A549 (cell line): Measurements from ENCODE around the gene TJP3. TPM values are rescaled to one million over a fixed set of nuclear protein-coding genes. Genes with fewer than 3 reads are reported as not detected.

ENCODE experiments used
- ATAC-seq, 2 experiments: fragments of 200-7000 bp in 1 of 2; fragments of >200 bp in 1 of 2; cut with Nextera tagmentation in 1 of 2; cut with Tn5 transposase in 1 of 2; 3 replicates each; pipeline versions ENCODE4 v1.8.0 to v1.9.1; 2018 to 2020; ENCODE audit warnings: mild to moderate bottlenecking in 1 of 2, moderate library complexity in 1 of 2
- CTCF ChIA-PET: fragments of 300-600 bp; sonication (Branson Sonifier 250); formaldehyde crosslinking; extraction: SDS; loops from one replicate; lab custom pipeline; 2021; ENCODE audit warnings: antibody characterized with exemption, inconsistent platforms; lab: Yijun Ruan, JAX
- POLR2A ChIA-PET: fragments of 350-600 bp; formaldehyde crosslinking; extraction: SDS; loops from one replicate; lab custom pipeline; 2021; ENCODE audit warnings: antibody characterized with exemption, inconsistent platforms; lab: Yijun Ruan, JAX
- DNase-seq, 2 experiments: peaks; one replicate each; pipeline versions ENCODE4 v3.0.0 to v3.0.0-alpha.2; 2011 to 2016; ENCODE audit warnings: low read depth in 1 of 2, low spot score in 1 of 2
- FAIRE-seq: peaks from 2 replicates; lab custom pipeline; 2011; peaks lifted over from hg19 to GRCh38; lab: Jason Lieb, UNC
- H3K27ac ChIP-seq, 2 experiments: fragments of >200 bp; sonication (Bioruptor Twin); formaldehyde crosslinking; 3 replicates each; pipeline ENCODE4 v1.5.1; 2016 to 2017
- H3K4me1 ChIP-seq: fragments of >200 bp; sonication (Bioruptor Twin); formaldehyde crosslinking; 3 replicates; pipeline ENCODE4 v1.6.1; 2016
- H3K4me2 ChIP-seq: fragments of >200 bp; sonication (Bioruptor Twin); formaldehyde crosslinking; 3 replicates; pipeline ENCODE4 v1.6.1; 2016
- H3K4me3 ChIP-seq: fragments of >200 bp; sonication (Bioruptor Twin); formaldehyde crosslinking; 3 replicates; pipeline ENCODE4 v1.5.1; 2016
- H3K9me3 ChIP-seq: fragments of >200 bp; sonication (Bioruptor Twin); formaldehyde crosslinking; 3 replicates; pipeline ENCODE4 v1.6.1; 2016
- CHD2 ChIP-seq: fragments of 150-350 bp; IDR thresholded peaks from 2 replicates; pipeline ENCODE4 v1.6.1; 2014; ENCODE audit warnings: low read length; ENCODE audit not compliant: partially characterized antibody
- EHMT2 ChIP-seq: fragments of 200-600 bp; sonication (generic); IDR thresholded peaks from 2 replicates; pipeline ENCODE4 v1.6.1; 2016; ENCODE audit warnings: antibody characterized with exemption, low read depth, mild to moderate bottlenecking, moderate library complexity
- HEYL ChIP-seq: fragments of 250-450 bp; sonication (Bioruptor Pico); IDR thresholded peaks from 2 replicates; pipeline ENCODE4 v1.8.0; 2021; ENCODE audit warnings: mild to moderate bottlenecking, moderate library complexity
- JUN ChIP-seq, 2 experiments: fragments of >200 bp; sonication (Bioruptor Twin); formaldehyde crosslinking; IDR thresholded peaks; 2 replicates in 1 of 2; 3 replicates in 1 of 2; pipeline ENCODE4 v1.6.1; 2016 to 2017
- KDM5A ChIP-seq: fragments of 200-600 bp; sonication (generic); IDR thresholded peaks from 2 replicates; pipeline ENCODE4 v1.6.1; 2016; ENCODE audit warnings: antibody characterized with exemption, mild to moderate bottlenecking
- MAFK ChIP-seq: fragments of 450-650 bp; IDR thresholded peaks from 2 replicates; pipeline ENCODE4 v1.6.1; 2014; ENCODE audit not compliant: partially characterized antibody
- MAZ ChIP-seq: fragments of 150-350 bp; IDR thresholded peaks from 2 replicates; pipeline ENCODE4 v1.6.1; 2014; ENCODE audit warnings: antibody characterized with exemption, low read depth, low read length, borderline replicate concordance
- MYC ChIP-seq: IDR thresholded peaks from 2 replicates; pipeline ENCODE4 v1.6.1; 2012; ENCODE audit warnings: mild to moderate bottlenecking, inconsistent platforms, low read length, improper control_type of control experiment, borderline replicate concordance
- NFE2L2 ChIP-seq: fragments of 150-350 bp; conservative IDR thresholded peaks from 2 replicates; pipeline ENCODE4 v1.6.1; 2014; ENCODE audit warnings: low read length
- PHF8 ChIP-seq: fragments of 200-600 bp; sonication (generic); IDR thresholded peaks from 2 replicates; pipeline ENCODE4 v1.6.1; 2016; ENCODE audit warnings: low read depth, mild to moderate bottlenecking, antibody characterized with exemption, moderate library complexity, borderline replicate concordance
- POLR2A ChIP-seq: IDR thresholded peaks from 2 replicates; pipeline ENCODE4 v1.6.1; 2012; ENCODE audit warnings: mild to moderate bottlenecking, low read length
- RCOR1 ChIP-seq: fragments of 150-350 bp; IDR thresholded peaks from 2 replicates; pipeline ENCODE4 v1.6.1; 2014; ENCODE audit warnings: antibody characterized with exemption, low read length, low read depth
- RFX5 ChIP-seq: fragments of 450-650 bp; IDR thresholded peaks from 2 replicates; pipeline ENCODE4 v1.7.1; 2014; ENCODE audit warnings: antibody characterized with exemption, mild to moderate bottlenecking, moderate library complexity
- ZFP36 ChIP-seq: fragments of 450-650 bp; IDR thresholded peaks from 2 replicates; pipeline ENCODE4 v1.6.1; 2014; ENCODE audit warnings: borderline replicate concordance; ENCODE audit not compliant: partially characterized antibody
- ZNF302 ChIP-seq: fragments of 250-450 bp; sonication (Bioruptor Pico); IDR thresholded peaks from 2 replicates; pipeline ENCODE4 v1.9.0; 2021; ENCODE audit warnings: inconsistent platforms, mild to moderate bottlenecking, moderate library complexity
- WGBS: methylation state at CpG from one replicate; pipeline ENCODE4 v1.1.6; 2017; ENCODE audit errors: missing lambda C conversion rate; 5-methylcytosine and 5-hydroxymethylcytosine counted together
- polyA plus RNA-seq, 4 experiments: library from polyadenylated mRNA; depleted of rRNA in 3 of 4; stranded (reverse); fragments of >200 nt; fragmentation: RNase III in 1 of 4; extraction: RNeasy Plus Mini Kit Qiagen cat#74134 plus additional on column Dnase treatment in 1 of 4; gene quantifications; 2 replicates in 3 of 4; 3 replicates in 1 of 4; pipeline ENCODE4 v1.2.3, GENCODE V29; 2011 to 2017
- TF ChIP-seq, protein P1 (sequence below): IDR thresholded peaks from 2 replicates; pipeline ENCODE4 v1.6.1; 2012
- TF ChIP-seq, protein P2 (sequence below): IDR thresholded peaks from 2 replicates; pipeline ENCODE4 v1.6.1; 2012
- TF ChIP-seq, protein P3 (sequence below): IDR thresholded peaks from 2 replicates; pipeline ENCODE4 v1.6.1; 2012; ENCODE audit warnings: low read depth, borderline replicate concordance
- TF ChIP-seq, protein P4 (sequence below): fragments of 150-350 bp; IDR thresholded peaks from 2 replicates; pipeline ENCODE4 v1.6.1; 2014; ENCODE audit warnings: low read depth, mild to moderate bottlenecking, low read length
- TF ChIP-seq, protein P5 (sequence below): fragments of >200 bp; sonication (Bioruptor Twin); formaldehyde crosslinking; IDR thresholded peaks from 3 replicates; pipeline ENCODE4 v1.6.1; 2016
- TF ChIP-seq, protein P6 (sequence below): fragments of 450-650 bp; IDR thresholded peaks from 2 replicates; pipeline ENCODE4 v1.6.1; 2014; ENCODE audit warnings: antibody characterized with exemption

The TJP3 gene
- polyA plus RNA-seq, 2 of the 4 experiments (the other 2 are of a cell fraction), result 1.5 to 2.3 TPM

DNA sequence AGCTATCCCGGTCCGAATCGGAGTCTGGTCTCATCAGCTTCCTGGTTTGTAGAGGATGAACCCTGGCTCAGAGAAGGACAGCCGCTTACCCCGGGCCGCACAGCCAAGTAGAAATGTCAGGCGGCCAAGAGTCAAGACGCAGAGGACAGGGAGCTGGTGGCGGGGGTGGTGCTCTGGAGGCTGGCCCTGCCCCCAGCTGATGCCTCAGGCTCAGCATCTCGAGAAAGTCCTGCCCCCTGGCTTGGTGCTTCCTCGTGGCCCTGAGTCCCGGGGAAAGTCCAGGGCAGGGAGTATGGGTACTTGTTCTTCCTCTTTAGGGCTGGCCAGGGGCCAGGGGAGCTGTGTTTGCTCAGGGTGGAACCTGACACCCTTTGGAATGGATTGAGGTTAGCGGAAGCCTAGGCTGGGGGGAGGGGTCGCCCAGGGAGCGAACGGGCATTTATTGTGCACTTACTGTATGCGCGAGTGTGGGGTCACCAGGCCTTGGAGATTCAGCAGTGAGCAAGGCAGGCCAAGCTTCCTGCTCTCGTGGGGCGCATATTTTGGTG is 2.2 kb downstream of the TJP3 start:
- Histone ChIP-seq H3K4me3 (no peak overlapping the region), H3K4me1 (peaks cover 60% of the 10 kb centered on the region), H3K27ac (peak overlapping the region; percentile 61 to 83), H3K9me3 (no peaks in the 10 kb centered on the region)
- DNase-seq, result peak; percentile 82 to 93
- no peak for FAIRE-seq
- ATAC-seq, result peak; percentile 83
- POLR2A ChIA-PET, result no interaction called here
- CTCF ChIA-PET, result interaction anchor here (0.7 to 3.2 kb wide), 5 partner anchors 9 to 1896 kb away, joined by 3 to 13 read pairs (median 5); partner anchors contain the start of gene PIP5K1C
- WGBS, result 12% methylated on average over 19 of the region's 20 CpGs
- TF ChIP-seq, protein P1, sequence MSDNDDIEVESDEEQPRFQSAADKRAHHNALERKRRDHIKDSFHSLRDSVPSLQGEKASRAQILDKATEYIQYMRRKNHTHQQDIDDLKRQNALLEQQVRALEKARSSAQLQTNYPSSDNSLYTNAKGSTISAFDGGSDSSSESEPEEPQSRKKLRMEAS, result peak; percentile 68; the same call in 1 of the 2 replicates
- no peak for TF ChIP-seq NFE2L2
- no peak for TF ChIP-seq HEYL (CRISPR knock-in tag)
- TF ChIP-seq CHD2, result no peak
- TF ChIP-seq ZFP36, result peak; percentile 78
- TF ChIP-seq MYC, result peak; percentile 50; the same call in 1 of the 2 replicates
- TF ChIP-seq JUN (IDR thresholded peaks at IDR 0.05), result peak in 1 of 2 experiments; percentile 35; a peak in 1 of 5 replicates
- TF ChIP-seq, protein P2, sequence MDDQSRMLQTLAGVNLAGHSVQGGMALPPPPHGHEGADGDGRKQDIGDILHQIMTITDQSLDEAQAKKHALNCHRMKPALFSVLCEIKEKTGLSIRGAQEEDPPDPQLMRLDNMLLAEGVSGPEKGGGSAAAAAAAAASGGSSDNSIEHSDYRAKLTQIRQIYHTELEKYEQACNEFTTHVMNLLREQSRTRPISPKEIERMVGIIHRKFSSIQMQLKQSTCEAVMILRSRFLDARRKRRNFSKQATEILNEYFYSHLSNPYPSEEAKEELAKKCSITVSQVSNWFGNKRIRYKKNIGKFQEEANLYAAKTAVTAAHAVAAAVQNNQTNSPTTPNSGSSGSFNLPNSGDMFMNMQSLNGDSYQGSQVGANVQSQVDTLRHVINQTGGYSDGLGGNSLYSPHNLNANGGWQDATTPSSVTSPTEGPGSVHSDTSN, result no peak
- no peak for TF ChIP-seq KDM5A
- TF ChIP-seq ZNF302 (CRISPR knock-in tag), result no peak
- TF ChIP-seq, all 56 proteins: peak for 4
- H3K4me2 ChIP-seq, result peak overlapping the region; percentile 91

DNA sequence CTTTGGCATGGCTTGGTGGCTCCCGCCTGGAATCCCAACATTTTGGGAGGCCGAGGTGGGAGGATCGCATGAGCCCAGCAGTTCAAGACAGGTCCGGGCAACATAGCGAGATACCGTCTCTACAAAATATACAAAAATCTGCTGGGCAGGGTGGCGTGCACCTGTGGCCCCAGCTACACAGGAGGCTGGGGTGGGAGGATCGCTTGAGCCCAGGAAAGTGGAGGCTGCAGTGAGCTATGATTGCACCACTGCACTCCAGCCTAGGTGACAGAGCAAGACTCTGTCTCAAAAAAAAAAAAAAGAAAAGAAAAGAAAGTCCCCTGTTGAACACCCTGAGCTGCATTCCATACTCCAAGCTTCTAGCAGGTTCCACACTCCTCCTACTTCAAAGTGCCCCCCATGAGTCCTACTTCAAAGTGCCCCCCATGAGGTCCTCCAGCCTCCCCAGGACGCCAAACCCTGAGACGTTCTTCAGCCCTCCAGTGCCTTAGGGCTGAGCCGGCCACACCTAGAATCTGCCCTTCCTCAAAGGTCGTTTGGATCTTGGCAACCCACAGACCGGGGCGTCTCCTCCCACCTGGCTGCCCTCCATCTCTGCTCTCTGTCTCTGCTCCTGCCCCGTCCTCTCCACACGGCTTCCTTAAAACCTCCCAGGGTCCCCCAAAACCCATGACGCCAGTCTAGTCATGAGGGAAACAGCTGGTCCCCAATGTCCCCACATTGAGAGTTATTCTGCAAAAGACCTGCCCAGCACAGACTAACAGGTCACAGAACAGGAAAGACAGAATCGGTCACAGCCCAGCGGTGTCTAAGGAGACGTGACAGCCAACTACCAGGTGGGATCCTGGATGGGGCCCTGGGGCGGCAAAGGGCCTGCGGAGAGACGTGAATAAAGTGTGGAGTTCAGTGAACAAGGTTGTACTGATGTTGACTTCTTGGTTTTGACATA is 4.8 kb downstream of the TJP3 start:
- POLR2A ChIA-PET, result no interaction called here
- H3K4me1 ChIP-seq, result peaks cover 58% of the 10 kb centered on the region
- FAIRE-seq (no peak), ATAC-seq (peak; percentile 49 to 61; a peak in 5 of 6 replicates), DNase-seq (peak in 1 of 2 experiments; percentile 63)
- TF ChIP-seq, protein P3, sequence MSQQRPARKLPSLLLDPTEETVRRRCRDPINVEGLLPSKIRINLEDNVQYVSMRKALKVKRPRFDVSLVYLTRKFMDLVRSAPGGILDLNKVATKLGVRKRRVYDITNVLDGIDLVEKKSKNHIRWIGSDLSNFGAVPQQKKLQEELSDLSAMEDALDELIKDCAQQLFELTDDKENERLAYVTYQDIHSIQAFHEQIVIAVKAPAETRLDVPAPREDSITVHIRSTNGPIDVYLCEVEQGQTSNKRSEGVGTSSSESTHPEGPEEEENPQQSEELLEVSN, result no peak
- TF ChIP-seq, protein P4, sequence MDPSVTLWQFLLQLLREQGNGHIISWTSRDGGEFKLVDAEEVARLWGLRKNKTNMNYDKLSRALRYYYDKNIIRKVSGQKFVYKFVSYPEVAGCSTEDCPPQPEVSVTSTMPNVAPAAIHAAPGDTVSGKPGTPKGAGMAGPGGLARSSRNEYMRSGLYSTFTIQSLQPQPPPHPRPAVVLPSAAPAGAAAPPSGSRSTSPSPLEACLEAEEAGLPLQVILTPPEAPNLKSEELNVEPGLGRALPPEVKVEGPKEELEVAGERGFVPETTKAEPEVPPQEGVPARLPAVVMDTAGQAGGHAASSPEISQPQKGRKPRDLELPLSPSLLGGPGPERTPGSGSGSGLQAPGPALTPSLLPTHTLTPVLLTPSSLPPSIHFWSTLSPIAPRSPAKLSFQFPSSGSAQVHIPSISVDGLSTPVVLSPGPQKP, result no peak
- TF ChIP-seq EHMT2, result no peak
- TF ChIP-seq, protein P1, result no peak
- no peak for TF ChIP-seq MAFK
- TF ChIP-seq MAZ, result no peak
- TF ChIP-seq, protein P5, sequence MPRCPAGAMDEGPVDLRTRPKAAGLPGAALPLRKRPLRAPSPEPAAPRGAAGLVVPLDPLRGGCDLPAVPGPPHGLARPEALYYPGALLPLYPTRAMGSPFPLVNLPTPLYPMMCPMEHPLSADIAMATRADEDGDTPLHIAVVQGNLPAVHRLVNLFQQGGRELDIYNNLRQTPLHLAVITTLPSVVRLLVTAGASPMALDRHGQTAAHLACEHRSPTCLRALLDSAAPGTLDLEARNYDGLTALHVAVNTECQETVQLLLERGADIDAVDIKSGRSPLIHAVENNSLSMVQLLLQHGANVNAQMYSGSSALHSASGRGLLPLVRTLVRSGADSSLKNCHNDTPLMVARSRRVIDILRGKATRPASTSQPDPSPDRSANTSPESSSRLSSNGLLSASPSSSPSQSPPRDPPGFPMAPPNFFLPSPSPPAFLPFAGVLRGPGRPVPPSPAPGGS, result no peak
- TF ChIP-seq RCOR1, result no peak
- TF ChIP-seq, protein P6, sequence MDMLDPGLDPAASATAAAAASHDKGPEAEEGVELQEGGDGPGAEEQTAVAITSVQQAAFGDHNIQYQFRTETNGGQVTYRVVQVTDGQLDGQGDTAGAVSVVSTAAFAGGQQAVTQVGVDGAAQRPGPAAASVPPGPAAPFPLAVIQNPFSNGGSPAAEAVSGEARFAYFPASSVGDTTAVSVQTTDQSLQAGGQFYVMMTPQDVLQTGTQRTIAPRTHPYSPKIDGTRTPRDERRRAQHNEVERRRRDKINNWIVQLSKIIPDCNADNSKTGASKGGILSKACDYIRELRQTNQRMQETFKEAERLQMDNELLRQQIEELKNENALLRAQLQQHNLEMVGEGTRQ, result no peak
- TF ChIP-seq POLR2A, result no peak
- no peak for TF ChIP-seq CHD2
- TF ChIP-seq PHF8, result no peak
- TF ChIP-seq RFX5, result no peak
- 0 out of 3 replicates have a peak overlapping the region, but pooled peaks have one; percentile 2 for H3K4me3 ChIP-seq
- CTCF ChIA-PET, result interaction anchor here (0.6 to 1.2 kb wide), 2 partner anchors 8 to 49 kb away, joined by 3 read pairs; partner anchors contain the start of genes APBA3 and MRPL54
- H3K4me2 ChIP-seq, result peak overlapping the region; percentile 77
- no peaks in the 10 kb centered on the region for H3K9me3 ChIP-seq
- H3K27ac ChIP-seq, result peak overlapping the region; percentile 62 to 83
- WGBS, result 36% methylated on average over 23 of the region's 23 CpGs
